IMR-90 (cell line): ENCODE data around the gene ST6GALNAC3. TPM values are rescaled to one million over a fixed set of nuclear protein-coding genes. Genes with fewer than 3 reads are reported as not detected.

Experiments used
- ATAC-seq: fragments of 200-7000 bp; cut with Tn5 transposase; 2 replicates; pipeline ENCODE4 v1.9.1; 2020; ENCODE audit warnings: low read depth, mild to moderate bottlenecking, moderate library complexity
- BruUV-seq: library from RNA; stranded (reverse); fragments of 400-500 nt; replicated peaks from 2 replicates; lab custom pipeline; 2021; lab: Mats Ljungman, UMichigan
- CTCF ChIA-PET: fragments of 300-600 bp; formaldehyde crosslinking; extraction: SDS; loops from one replicate; lab custom pipeline; 2021; ENCODE audit warnings: antibody characterized with exemption; lab: Yijun Ruan, JAX
- POLR2A ChIA-PET: fragments of 300-600 bp; sonication (Branson Sonifier 250); formaldehyde crosslinking; loops from one replicate; lab custom pipeline; 2022; ENCODE audit warnings: antibody characterized with exemption; ENCODE audit not compliant: unreplicated experiment; lab: Charles Lee
- DNase-seq: peaks from one replicate; pipeline ENCODE4 v3.0.0; 2013
- H2AFZ ChIP-seq: replicated peaks from 2 replicates; pipeline ENCODE3; 2013; ENCODE audit warnings: low read length, mild to moderate bottlenecking; ENCODE audit not compliant: poor library complexity
- H2AK5ac ChIP-seq: 2 replicates; pipeline ENCODE4 v1.6.1; 2013; ENCODE audit warnings: low read depth, low read length, inconsistent platforms
- H2AK9ac ChIP-seq: replicated peaks from 2 replicates; pipeline ENCODE3; 2013; ENCODE audit warnings: mild to moderate bottlenecking, low read depth, low read length, moderate library complexity; ENCODE audit not compliant: poor library complexity
- H2BK120ac ChIP-seq: 2 replicates; pipeline ENCODE4 v1.6.1; 2013; ENCODE audit warnings: low read depth, low read length, inconsistent platforms
- H2BK15ac ChIP-seq: 3 replicates; pipeline ENCODE4 v1.6.1; 2013; ENCODE audit warnings: low read depth, low read length, inconsistent platforms
- H2BK20ac ChIP-seq: 2 replicates; pipeline ENCODE4 v1.6.1; 2013; ENCODE audit warnings: low read depth, mild to moderate bottlenecking, inconsistent platforms, low read length, moderate library complexity
- H2BK5ac ChIP-seq: 2 replicates; pipeline ENCODE4 v1.6.1; 2013; ENCODE audit warnings: mild to moderate bottlenecking, low read depth, low read length, inconsistent platforms; ENCODE audit not compliant: poor library complexity, severe bottlenecking
- H3K14ac ChIP-seq: replicated peaks from 2 replicates; pipeline ENCODE4 v1.6.1; 2013; ENCODE audit warnings: low read depth, low read length, inconsistent platforms
- H3K18ac ChIP-seq: 2 replicates; pipeline ENCODE4 v1.6.1; 2013; ENCODE audit warnings: low read depth, low read length, control low read depth
- H3K23ac ChIP-seq: 2 replicates; pipeline ENCODE4 v1.6.1; 2013; ENCODE audit warnings: low read depth, low read length, inconsistent platforms
- H3K27ac ChIP-seq: 2 replicates; pipeline ENCODE4 v1.5.1; 2013; ENCODE audit warnings: mild to moderate bottlenecking, control low read depth, low read length; ENCODE audit not compliant: insufficient read depth
- H3K27me3 ChIP-seq: 2 replicates; pipeline ENCODE4 v1.6.1; 2013; ENCODE audit warnings: low read length; ENCODE audit not compliant: control insufficient read depth, insufficient read depth
- H3K36me3 ChIP-seq: 2 replicates; pipeline ENCODE4 v1.6.1; 2013; ENCODE audit warnings: low read length, mixed read lengths; ENCODE audit not compliant: control insufficient read depth, insufficient read depth
- H3K4ac ChIP-seq: 2 replicates; pipeline ENCODE4 v1.6.1; 2013; ENCODE audit warnings: low read depth, low read length, inconsistent platforms
- H3K4me1 ChIP-seq: 2 replicates; pipeline ENCODE4 v1.6.1; 2013; ENCODE audit warnings: low read length, mixed read lengths; ENCODE audit not compliant: control insufficient read depth, insufficient read depth
- H3K4me2 ChIP-seq: 2 replicates; pipeline ENCODE4 v1.6.1; 2013; ENCODE audit warnings: low read depth, mild to moderate bottlenecking, control low read depth, low read length, moderate library complexity
- H3K4me3 ChIP-seq: 2 replicates; pipeline ENCODE4 v1.5.1; 2013; ENCODE audit warnings: low read depth, mild to moderate bottlenecking, control low read depth, low read length, moderate library complexity; ENCODE audit not compliant: insufficient read depth
- H3K56ac ChIP-seq: 2 replicates; pipeline ENCODE4 v1.6.1; 2013; ENCODE audit warnings: low read length, inconsistent platforms; ENCODE audit not compliant: insufficient read depth; ENCODE audit errors: extremely low read depth
- H3K79me1 ChIP-seq, 2 experiments: 2 replicates each; pipeline ENCODE4 v1.6.1; 2013; ENCODE audit warnings: low read length in 2 of 2, inconsistent platforms in 1 of 2, low read depth in 1 of 2
- H3K9ac ChIP-seq: 2 replicates; pipeline ENCODE4 v1.6.1; 2013; ENCODE audit warnings: low read depth, low read length, control low read depth
- H3K9me1 ChIP-seq: 2 replicates; pipeline ENCODE4 v1.6.1; 2013; ENCODE audit warnings: low read length, inconsistent platforms; ENCODE audit not compliant: insufficient read depth
- H3K9me3 ChIP-seq: 2 replicates; pipeline ENCODE4 v1.6.1; 2013; ENCODE audit warnings: low read length; ENCODE audit not compliant: control insufficient read depth, insufficient read depth
- H4K20me1 ChIP-seq: 2 replicates; pipeline ENCODE4 v1.6.1; 2013; ENCODE audit warnings: low read length, inconsistent platforms; ENCODE audit not compliant: insufficient read depth
- H4K5ac ChIP-seq: 2 replicates; pipeline ENCODE4 v1.6.1; 2013; ENCODE audit warnings: mild to moderate bottlenecking, low read depth, low read length, control low read depth
- H4K8ac ChIP-seq, 2 experiments: 2 replicates each; pipeline ENCODE4 v1.6.1; 2013; ENCODE audit warnings: low read depth in 2 of 2, low read length in 2 of 2, control low read depth in 1 of 2, inconsistent platforms in 1 of 2
- H4K91ac ChIP-seq: 2 replicates; pipeline ENCODE4 v1.6.1; 2013; ENCODE audit warnings: low read depth, low read length, inconsistent platforms; ENCODE audit not compliant: insufficient read depth
- CEBPB ChIP-seq: IDR thresholded peaks from 2 replicates; pipeline ENCODE4 v1.6.1; 2012; ENCODE audit warnings: low read depth, low read length, improper control_type of control experiment
- CHD1 ChIP-seq: IDR thresholded peaks from 2 replicates; pipeline ENCODE4 v1.6.1; 2012; ENCODE audit warnings: low read depth, low read length, improper control_type of control experiment
- FOS ChIP-seq: fragments of 150-350 bp; IDR thresholded peaks from 2 replicates; pipeline ENCODE4 v1.6.1; 2016; ENCODE audit warnings: low read depth, low read length
- MAFK ChIP-seq: IDR thresholded peaks from 2 replicates; pipeline ENCODE4 v1.6.1; 2012; ENCODE audit warnings: low read depth, low read length, improper control_type of control experiment
- MAZ ChIP-seq: IDR thresholded peaks from 2 replicates; pipeline ENCODE4 v1.6.1; 2012; ENCODE audit warnings: low read depth, mild to moderate bottlenecking, low read length, improper control_type of control experiment, moderate library complexity, borderline replicate concordance
- NFE2L2 ChIP-seq: fragments of 150-350 bp; IDR thresholded peaks from 2 replicates; pipeline ENCODE4 v1.6.1; 2016; ENCODE audit warnings: low read depth, mild to moderate bottlenecking, low read length
- POLR2A ChIP-seq: IDR thresholded peaks from 2 replicates; pipeline ENCODE4 v1.6.1; 2012; ENCODE audit warnings: mild to moderate bottlenecking, low read depth, low read length
- RAD21 ChIP-seq: IDR thresholded peaks from 2 replicates; pipeline ENCODE4 v1.6.1; 2012; ENCODE audit warnings: low read length, improper control_type of control experiment
- WGBS, 2 experiments: methylation state at CpG; one replicate each; pipeline versions ENCODE4 v1.1.5 to v1.1.7; 2013; ENCODE audit warnings: missing lambda C conversion rate in 2 of 2; ENCODE audit not compliant: insufficient read length in 1 of 2; ENCODE audit errors: extremely low coverage in 2 of 2; 5-methylcytosine and 5-hydroxymethylcytosine counted together
- dilution Hi-C: fragments of 300-500 bp; cut with HindIII; formaldehyde crosslinking; loops from one replicate; pipeline ENCODE4 v1.14.3; 2018; ENCODE audit warnings: low sequenced_read_pairs; ENCODE audit not compliant: unreplicated experiment
- in situ Hi-C: fragments of 300-500 bp; cut with MboI; formaldehyde crosslinking; loops from 3 replicates; pipeline ENCODE4 v1.14.3; 2019; ENCODE audit warnings: low sequenced_read_pairs, inconsistent platforms, mixed read lengths
- intact Hi-C: fragments of 100-400 bp; cut with micrococcal nuclease; formaldehyde crosslinking; loops from 2 replicates; pipeline ENCODE4 v1.10.0; 2022
- polyA plus RNA-seq, 3 experiments: library from polyadenylated mRNA; depleted of rRNA; stranded (reverse); fragments of >200 nt; gene quantifications; 2 replicates each; pipeline ENCODE4 v1.2.3, GENCODE V29; 2012; ENCODE audit warnings: low replicate concordance in 1 of 3
- total RNA-seq: library from RNA; depleted of rRNA; stranded (reverse); fragments of >200 nt; gene quantifications from 2 replicates; pipeline ENCODE4 v1.2.3, GENCODE V29; 2012
- TF ChIP-seq, protein P1 (sequence below): conservative IDR thresholded peaks from 2 replicates; pipeline ENCODE4 v1.5.1; 2012; ENCODE audit warnings: mild to moderate bottlenecking, low read depth, low read length, improper control_type of control experiment

Gene ST6GALNAC3
- total and polyA plus RNA-seq, 2 of the 4 experiments (the other 2 are of a cell fraction): 0.65 to 1.3 TPM

- H2AFZ ChIP-seq: no peak overlapping the region
- H4K8ac ChIP-seq: no peak overlapping the region
- no TSS peak for BruUV-seq
- CTCF ChIA-PET: no interaction called here
- H3K9me1 ChIP-seq: no peaks in the 10 kb centered on the region
- no peak overlapping the region for H3K4ac ChIP-seq
- no peak overlapping the region for H3K9ac ChIP-seq
- dilution Hi-C loops (no loop called here), in situ Hi-C loops (no loop called here), intact Hi-C loops (no loop called here)
- TF ChIP-seq FOS (no peak), CEBPB (no peak), RAD21 (no peak), NFE2L2 (no peak), CHD1 (no peak), MAZ (no peak), MAFK (no peak), POLR2A (no peak)
- TF ChIP-seq, protein P1, sequence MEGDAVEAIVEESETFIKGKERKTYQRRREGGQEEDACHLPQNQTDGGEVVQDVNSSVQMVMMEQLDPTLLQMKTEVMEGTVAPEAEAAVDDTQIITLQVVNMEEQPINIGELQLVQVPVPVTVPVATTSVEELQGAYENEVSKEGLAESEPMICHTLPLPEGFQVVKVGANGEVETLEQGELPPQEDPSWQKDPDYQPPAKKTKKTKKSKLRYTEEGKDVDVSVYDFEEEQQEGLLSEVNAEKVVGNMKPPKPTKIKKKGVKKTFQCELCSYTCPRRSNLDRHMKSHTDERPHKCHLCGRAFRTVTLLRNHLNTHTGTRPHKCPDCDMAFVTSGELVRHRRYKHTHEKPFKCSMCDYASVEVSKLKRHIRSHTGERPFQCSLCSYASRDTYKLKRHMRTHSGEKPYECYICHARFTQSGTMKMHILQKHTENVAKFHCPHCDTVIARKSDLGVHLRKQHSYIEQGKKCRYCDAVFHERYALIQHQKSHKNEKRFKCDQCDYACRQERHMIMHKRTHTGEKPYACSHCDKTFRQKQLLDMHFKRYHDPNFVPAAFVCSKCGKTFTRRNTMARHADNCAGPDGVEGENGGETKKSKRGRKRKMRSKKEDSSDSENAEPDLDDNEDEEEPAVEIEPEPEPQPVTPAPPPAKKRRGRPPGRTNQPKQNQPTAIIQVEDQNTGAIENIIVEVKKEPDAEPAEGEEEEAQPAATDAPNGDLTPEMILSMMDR: no peak
- no peak overlapping the region for H2BK5ac ChIP-seq
- H3K23ac ChIP-seq: no peak overlapping the region
- no peaks in the 10 kb centered on the region for H3K9me3 ChIP-seq
- H3K18ac ChIP-seq: no peak overlapping the region
- H3K27ac ChIP-seq: no peak overlapping the region
- H4K20me1 ChIP-seq: no peaks in the 10 kb centered on the region
- H3K14ac ChIP-seq: no peak overlapping the region
- no peaks in the 10 kb centered on the region for H3K4me1 ChIP-seq
- no peak for DNase-seq
- H4K91ac ChIP-seq: no peak overlapping the region
- H2BK15ac ChIP-seq: no peak overlapping the region
- no peak overlapping the region for H3K4me3 ChIP-seq
- H2AK5ac ChIP-seq: no peak overlapping the region
- no peak for ATAC-seq
- 100% methylated on average over 1 of the region's 10 CpGs; no CpG with 5 or more reads in 1 of the 2 experiments for WGBS, 2 experiments
- H3K4me2 ChIP-seq: no peak overlapping the region
- H4K5ac ChIP-seq: no peak overlapping the region
- H2BK120ac ChIP-seq: no peak overlapping the region
- POLR2A ChIA-PET: no interaction called here
- no peaks in the 10 kb centered on the region for H3K79me1 ChIP-seq
- no peak overlapping the region for H2AK9ac ChIP-seq
- peaks cover 1% of the 10 kb centered on the region; the same call in 1 of the 2 replicates for H3K27me3 ChIP-seq
- no peak overlapping the region for H2BK20ac ChIP-seq
- H3K56ac ChIP-seq: no peak overlapping the region
- H3K36me3 ChIP-seq: no peaks in the 10 kb centered on the region
Observed at GRCh38 chr1:76083189-76083588, 8.6 kb downstream of the ST6GALNAC3 start.
